Ovary (tissue), 9 donors: ENCODE data around the gene EIF4EBP3. TPM values are rescaled to one million over a fixed set of nuclear protein-coding genes. Genes with fewer than 3 reads are reported as not detected.

Experiments used
- DNase-seq, 5 donors: peaks; one replicate each; pipeline ENCODE4 v3.0.0-alpha.2; 2019 to 2020
- H3K27ac ChIP-seq, 2 donors: fragments of 200-600 bp; one replicate each; pipeline versions ENCODE4 v1.5.1 to v1.8.0; 2019 to 2022
- H3K27me3 ChIP-seq: fragments of 200-600 bp; one replicate; pipeline ENCODE4 v1.8.0; 2022
- H3K36me3 ChIP-seq: fragments of 200-600 bp; sonication (generic); one replicate; pipeline ENCODE4 v1.5.1; 2019
- H3K4me1 ChIP-seq: one replicate; pipeline ENCODE4 v1.8.1; 2013; ENCODE audit warnings: mild to moderate bottlenecking, moderate library complexity; ENCODE audit not compliant: insufficient read depth
- H3K4me3 ChIP-seq: fragments of 200-600 bp; sonication (generic); one replicate; pipeline ENCODE4 v1.5.1; 2017
- H3K9me3 ChIP-seq, 2 donors: fragments of 200-600 bp in 1 of 2; sonication (generic) in 1 of 2; one replicate each; pipeline versions ENCODE4 v1.5.1 to v1.8.1; 2013 to 2019; ENCODE audit warnings: mild to moderate bottlenecking in 1 of 2, moderate library complexity in 1 of 2
- EP300 ChIP-seq: sonication (generic); formaldehyde crosslinking; IDR thresholded peaks from one replicate; pipeline ENCODE4 v1.6.1; 2017; ENCODE audit warnings: antibody characterized with exemption
- POLR2A ChIP-seq: fragments of 450-650 bp; IDR thresholded peaks from one replicate; pipeline ENCODE4 v1.6.1; 2017; ENCODE audit warnings: antibody characterized with exemption, mild to moderate bottlenecking, moderate library complexity
- WGBS, 3 donors: extraction: QIAGEN DNeasy Blood & Tissue Kit in 1 of 3; methylation state at CpG; one replicate each; pipeline versions ENCODE4 v1.1.5 to v1.1.7; 2013 to 2017; 5-methylcytosine and 5-hydroxymethylcytosine counted together
- intact Hi-C, 4 donors: fragments of 100-400 bp; cut with DNase I; formaldehyde crosslinking; loops; one replicate each; pipeline versions ENCODE4 v1.11.0 to v1.15.1; 2022 to 2023
- polyA plus RNA-seq, 2 donors: library from polyadenylated mRNA; stranded (reverse); fragments of 200-250 nt in 1 of 2; fragments of 350-450 nt in 1 of 2; fragmentation: Illumina TruSeq in 1 of 2; extraction: RNeasy Lipid Tissue Mini Kit (QIAGEN cat#74804) in 1 of 2; gene quantifications; one replicate each; pipeline ENCODE4 v1.2.3, GENCODE V29; 2013 to 2014
- total RNA-seq, 7 donors: library from RNA; depleted of rRNA in 2 of 7; stranded (reverse); fragments of >200 nt in 2 of 7; fragmentation: NEBNext Ultra II Directional in 3 of 7; extraction: Animal tissue kit (Norgen Biotek cat#: 25700) in 3 of 7; gene quantifications; one replicate each; pipeline versions ENCODE4 v1.1.0 to v1.2.4, GENCODE V29; 2016 to 2023
- TF ChIP-seq, protein P1 (sequence below), 3 donors: fragments of 450-650 bp in 2 of 3; fragments of 200-600 bp in 1 of 3; IDR thresholded peaks; one replicate each; pipeline versions ENCODE4 v1.5.1 to v1.8.0; 2016 to 2022; ENCODE audit warnings: antibody characterized with exemption in 3 of 3, mild to moderate bottlenecking in 1 of 3
- donor health status: DM: no; HTN: no; CAD: no; lungs with moderate emphysema.
- donor health status: DM: no; HTN: no; CAD: no.
- donor health status: Bipolar disorder and iron deficiency.
- donor health status: DM: yes; HTN: yes; CAD: no.
- donor health status: DM: no; HTN: no; CAD: no.
- donor health status: DM: yes; HTN: yes; CAD: no.

The EIF4EBP3 gene
- total and polyA plus RNA-seq, 9 donors = 8.6 to 30.2 (median 17.8) TPM

DNA sequence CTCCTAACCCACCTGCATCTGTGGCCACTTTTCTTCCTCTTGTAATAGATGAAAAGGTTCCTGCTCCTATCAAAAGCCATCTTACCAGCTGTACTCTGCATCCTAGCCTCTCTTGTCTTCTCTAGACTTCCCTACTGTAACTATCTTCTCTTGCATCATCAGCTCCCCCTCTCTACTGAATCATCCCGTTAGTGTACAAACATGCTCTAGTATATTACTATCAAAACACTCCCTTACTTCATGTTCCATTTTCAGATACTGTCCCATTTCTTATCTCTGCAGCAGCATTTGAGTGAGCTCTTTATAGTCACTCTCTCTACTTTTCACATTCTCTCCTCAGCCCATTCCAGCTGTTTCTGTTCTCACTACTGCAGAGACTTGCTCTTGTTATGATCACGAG is 7.0 kb downstream of the EIF4EBP3 start:
- H3K36me3 ChIP-seq = no peaks in the 10 kb centered on the region
- no peaks in the 10 kb centered on the region for H3K27me3 ChIP-seq
- TF ChIP-seq, protein P1, sequence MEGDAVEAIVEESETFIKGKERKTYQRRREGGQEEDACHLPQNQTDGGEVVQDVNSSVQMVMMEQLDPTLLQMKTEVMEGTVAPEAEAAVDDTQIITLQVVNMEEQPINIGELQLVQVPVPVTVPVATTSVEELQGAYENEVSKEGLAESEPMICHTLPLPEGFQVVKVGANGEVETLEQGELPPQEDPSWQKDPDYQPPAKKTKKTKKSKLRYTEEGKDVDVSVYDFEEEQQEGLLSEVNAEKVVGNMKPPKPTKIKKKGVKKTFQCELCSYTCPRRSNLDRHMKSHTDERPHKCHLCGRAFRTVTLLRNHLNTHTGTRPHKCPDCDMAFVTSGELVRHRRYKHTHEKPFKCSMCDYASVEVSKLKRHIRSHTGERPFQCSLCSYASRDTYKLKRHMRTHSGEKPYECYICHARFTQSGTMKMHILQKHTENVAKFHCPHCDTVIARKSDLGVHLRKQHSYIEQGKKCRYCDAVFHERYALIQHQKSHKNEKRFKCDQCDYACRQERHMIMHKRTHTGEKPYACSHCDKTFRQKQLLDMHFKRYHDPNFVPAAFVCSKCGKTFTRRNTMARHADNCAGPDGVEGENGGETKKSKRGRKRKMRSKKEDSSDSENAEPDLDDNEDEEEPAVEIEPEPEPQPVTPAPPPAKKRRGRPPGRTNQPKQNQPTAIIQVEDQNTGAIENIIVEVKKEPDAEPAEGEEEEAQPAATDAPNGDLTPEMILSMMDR (IDR thresholded peaks at IDR 0.05) = no peak
- TF ChIP-seq POLR2A (no peak), EP300 (no peak)
- intact Hi-C loops = no loop called here
- DNase-seq = no peak
- 46 to 54% (median 49%) methylated on average over 2 of the region's 2 CpGs for WGBS, 3 donors
- H3K4me1 ChIP-seq = peaks cover 6% of the 10 kb centered on the region
- no peak overlapping the region for H3K4me3 ChIP-seq
- no peak overlapping the region for H3K27ac ChIP-seq
- H3K9me3 ChIP-seq = no peaks in the 10 kb centered on the region

DNA sequence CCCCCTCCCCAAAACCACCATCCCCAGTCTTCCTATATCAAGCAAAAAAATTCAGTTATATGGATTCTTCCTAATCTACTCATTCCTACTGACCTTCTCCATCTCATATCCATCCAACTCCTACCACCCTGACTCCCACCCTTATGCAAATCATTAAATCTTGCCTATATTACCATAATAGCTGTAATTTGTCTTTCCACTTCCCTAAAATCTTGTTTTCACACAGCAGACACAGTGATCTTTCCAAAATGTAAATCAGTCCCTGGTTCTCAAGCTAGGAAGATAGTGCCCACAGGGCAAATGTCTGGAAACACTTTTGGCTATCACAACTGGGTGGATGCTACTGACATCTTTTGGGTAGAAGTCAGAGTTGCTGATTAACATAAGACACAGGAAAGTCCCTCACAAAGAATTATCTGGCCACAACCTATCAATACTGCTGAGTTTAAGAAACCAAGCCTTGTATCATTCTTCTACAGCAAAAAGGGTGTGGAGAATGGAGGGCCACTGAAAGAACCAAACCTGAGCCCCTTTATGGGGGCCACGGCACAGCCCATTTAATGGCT is 8.4 kb downstream of the EIF4EBP3 start:
- Histone ChIP-seq H3K4me3 (no peak overlapping the region), H3K27ac (no peak overlapping the region), H3K4me1 (peaks cover 5% of the 10 kb centered on the region), H3K36me3 (no peaks in the 10 kb centered on the region), H3K27me3 (no peaks in the 10 kb centered on the region), H3K9me3 (no peaks in the 10 kb centered on the region)
- DNase-seq = no peak
- intact Hi-C loops = loop anchor here in 1 of 4 donors (5.0 kb wide), 1 partner anchor 86 kb away; no protein-coding TSS in a partner anchor
- WGBS, 3 donors = 71 to 86% (median 75%) methylated on average over 1 of the region's 1 CpG
- TF ChIP-seq EP300 = no peak
- TF ChIP-seq POLR2A = no peak
- TF ChIP-seq, protein P1 (IDR thresholded peaks at IDR 0.05) = no peak

DNA sequence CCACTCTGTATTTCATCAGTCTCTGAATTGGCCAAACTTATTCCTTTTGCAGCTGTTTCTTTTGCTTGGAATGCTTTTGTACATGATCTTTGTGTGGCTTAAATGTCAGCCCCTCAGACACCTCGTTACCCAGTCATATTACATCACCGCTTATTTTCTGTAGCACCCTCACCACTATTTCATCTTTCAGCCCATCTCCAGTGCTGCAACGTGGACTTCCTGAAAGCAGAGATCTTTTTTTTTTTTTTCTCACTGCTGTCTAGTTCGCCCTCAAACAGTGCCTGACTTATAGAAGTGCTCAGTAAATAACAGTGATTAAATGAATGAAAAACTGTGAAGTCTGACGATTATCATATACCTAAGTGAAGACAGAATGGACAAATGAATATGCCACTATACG is 9.0 kb downstream of the EIF4EBP3 start:
- DNase-seq = no peak
- intact Hi-C loops = loop anchor here in 1 of 4 donors (5.0 kb wide), 1 partner anchor 86 kb away; no protein-coding TSS in a partner anchor
- Histone ChIP-seq H3K4me3 (peak overlapping the region; percentile 89), H3K4me1 (peaks cover 5% of the 10 kb centered on the region), H3K27ac (no peak overlapping the region), H3K36me3 (no peaks in the 10 kb centered on the region), H3K27me3 (no peaks in the 10 kb centered on the region), H3K9me3 (no peaks in the 10 kb centered on the region)
- TF ChIP-seq, protein P1 (IDR thresholded peaks at IDR 0.05) = no peak
- TF ChIP-seq EP300 = no peak
- no peak for TF ChIP-seq POLR2A
- 3 to 6% (median 4%) methylated on average over 6 of the region's 6 CpGs for WGBS, 3 donors

- intact Hi-C loops = loop anchor here in 1 of 4 donors (5.0 kb wide), 1 partner anchor 85 kb away; no protein-coding TSS in a partner anchor
- Histone ChIP-seq H3K27ac (peak within 1 kb of the TSS; percentile 34 to 74), H3K27me3 (no peaks in the 10 kb centered on the region), H3K4me1 (peaks cover 5% of the 10 kb centered on the region), H3K9me3 (no peaks in the 10 kb centered on the region), H3K4me3 (peak within 1 kb of the TSS; percentile 89), H3K36me3 (no peaks in the 10 kb centered on the region)
- WGBS, 3 donors = 0 to 1% (median 0%) methylated on average over 44 to 46 of the region's 46 CpGs
- TF ChIP-seq POLR2A (peak; percentile 96), EP300 (peak; percentile 41)
- TF ChIP-seq, protein P1 (IDR thresholded peaks at IDR 0.05) = no peak
- peak; percentile 89 to 96 (median 94) for DNase-seq
These were observed 9.8 kb downstream of the EIF4EBP3 start, which contains the start of gene SRA1 for GRCh38 chr5:140557136-140557805. Gene SRA1 (minus strand): TSS chr5:140557473. CDS start chr5:140557452, 21 bp downstream.
